Keratinocyte (primary cell): ENCODE measurements around the gene FMN2.

Experiments
- CTCF ChIP-seq, 3 experiments: IDR thresholded peaks in 1 of 3; conservative IDR thresholded peaks in 1 of 3; optimal IDR thresholded peaks in 1 of 3; 2 replicates in 2 of 3; 3 replicates in 1 of 3; pipeline versions ENCODE3 to v1.5.1; 2011; ENCODE audit warnings: low read length in 3 of 3, mild to moderate bottlenecking in 3 of 3, moderate library complexity in 2 of 3, control low read depth in 1 of 3, inconsistent platforms in 1 of 3; ENCODE audit not compliant: insufficient read depth in 2 of 3; ENCODE audit errors: extremely low read depth in 1 of 3
- EZH2 ChIP-seq: IDR thresholded peaks from one replicate; pipeline ENCODE4 v1.6.1; 2012; ENCODE audit warnings: inconsistent platforms, mild to moderate bottlenecking, low read length, moderate library complexity

GRCh38 chr1:240280560-240281322, 189.1 kb downstream of the FMN2 start:
- TF ChIP-seq CTCF (optimal IDR thresholded peaks at IDR 0.05 in 1 of 3, IDR thresholded peaks at IDR 0.05 in 1 of 3, conservative IDR thresholded peaks at IDR 0.05 in 1 of 3; ENCODE audit: extremely low read depth in 1 of 3, insufficient read depth in 2 of 3, low read length in 3 of 3), result no peak
- TF ChIP-seq EZH2, result no peak
